ENCODE results near the gene USP6. TPM values are rescaled to one million over a fixed set of nuclear protein-coding genes. Genes with fewer than 3 reads are reported as not detected.

The USP6 gene
- total RNA-seq, 2 experiments from 2014 or later = 0.04 to 0.07 TPM

DNA sequence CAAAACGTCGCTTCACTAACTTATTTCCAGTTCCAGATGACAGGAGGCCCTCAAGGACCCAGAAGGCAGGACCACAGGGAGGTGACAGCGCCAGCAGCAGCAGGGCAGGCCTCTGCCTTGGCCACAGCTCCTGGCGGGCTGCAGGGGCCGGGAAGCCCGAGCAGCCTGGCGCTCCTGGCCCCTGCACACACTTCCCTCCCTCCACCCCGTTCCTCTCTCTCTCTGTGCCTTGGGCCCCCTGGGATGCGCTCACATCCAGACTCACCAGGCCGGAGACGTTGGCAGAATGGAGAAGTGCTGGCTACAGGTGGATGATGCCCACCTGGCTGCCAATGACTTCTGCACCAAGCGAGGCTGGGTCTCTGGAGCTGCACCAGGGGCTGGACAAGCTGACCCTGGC is 63.2 kb downstream of the USP6 start:
- Mint-ChIP-seq H3K4me1 (ENCODE audit: low read depth) (no peaks in the 10 kb centered on the region), H3K9me3 (peaks cover 67% of the 10 kb centered on the region), H3K27me3 (no peaks in the 10 kb centered on the region), H3K36me3 (ENCODE audit: low read depth) (peaks cover 79% of the 10 kb centered on the region), H3K4me3 (no peak overlapping the region), H3K27ac (no peak overlapping the region)
- TF ChIP-seq CTCF (IDR thresholded peaks at IDR 0.05) = no peak
- CTCF ChIA-PET = no interaction called here
- DNase-seq (no peak), ATAC-seq (no peak)
- POLR2A ChIA-PET = no interaction called here
- intact Hi-C loops (cut with micrococcal nuclease) = no loop called here

DNA sequence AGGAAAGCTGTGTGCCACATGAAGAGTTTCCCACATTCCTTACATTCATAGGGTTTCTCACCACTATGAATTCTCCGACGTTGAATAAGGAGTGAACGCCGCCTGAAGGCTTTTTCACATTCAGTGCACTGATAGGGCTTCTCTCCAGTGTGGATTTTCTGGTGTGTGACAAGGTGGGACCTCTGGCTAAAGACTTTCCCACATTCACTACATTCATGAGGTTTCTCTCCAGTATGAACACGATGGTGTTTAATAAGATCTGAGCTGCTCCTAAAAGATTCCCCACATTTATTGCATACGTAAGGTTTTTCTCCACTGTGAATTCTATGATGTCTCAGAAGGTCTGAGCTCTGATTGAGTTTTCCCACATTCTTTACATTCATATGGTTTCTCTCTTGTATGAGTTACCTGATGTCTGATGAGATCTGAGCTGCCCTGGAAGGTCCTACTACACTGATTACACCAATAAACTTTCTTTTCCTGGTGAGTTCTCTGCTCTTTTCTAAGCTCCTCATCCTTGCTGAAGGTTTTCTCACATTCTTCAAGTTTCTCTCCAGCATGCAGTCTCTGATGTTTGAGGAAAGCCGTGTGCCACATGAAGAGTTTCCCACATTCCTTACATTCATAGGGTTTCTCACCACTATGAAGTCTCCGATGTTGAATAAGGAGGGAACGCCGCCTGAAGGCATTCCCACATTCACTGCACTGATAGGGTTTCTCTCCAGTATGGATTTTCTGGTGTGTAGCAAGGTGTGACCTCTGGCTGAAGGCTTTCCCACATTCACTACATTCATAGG is 65.9 kb downstream of the USP6 start:
- Mint-ChIP-seq H3K4me1 (ENCODE audit: low read depth) (no peaks in the 10 kb centered on the region), H3K9me3 (peaks cover 77% of the 10 kb centered on the region), H3K4me3 (no peak overlapping the region), H3K27me3 (no peaks in the 10 kb centered on the region), H3K27ac (no peak overlapping the region), H3K36me3 (ENCODE audit: low read depth) (peaks cover 81% of the 10 kb centered on the region)
- no peak for TF ChIP-seq CTCF (IDR thresholded peaks at IDR 0.05)
- intact Hi-C loops (cut with micrococcal nuclease) = no loop called here
- no peak for DNase-seq
- CTCF ChIA-PET = interaction anchor here (0.8 kb wide), 1 partner anchor 9 kb away, joined by 4 read pairs; no protein-coding TSS in a partner anchor
- POLR2A ChIA-PET = interaction anchor here (0.7 to 2.7 kb wide), 4 partner anchors 10 to 86 kb away, joined by 3 to 14 read pairs (median 5); partner anchors contain the start of gene ZNF594
- ATAC-seq = no peak

GRCh38 chr17:5182597-5183409 is 67.0 kb downstream of the USP6 start:
- Mint-ChIP-seq H3K4me3 (no peak overlapping the region), H3K27ac (no peak overlapping the region), H3K4me1 (ENCODE audit: low read depth) (peaks cover 2% of the 10 kb centered on the region), H3K9me3 (peaks cover 82% of the 10 kb centered on the region), H3K36me3 (ENCODE audit: low read depth) (peaks cover 85% of the 10 kb centered on the region), H3K27me3 (no peaks in the 10 kb centered on the region)
- no peak for ATAC-seq
- POLR2A ChIA-PET = interaction anchor here (1.4 to 2.7 kb wide), 2 partner anchors 8 to 87 kb away, joined by 4 to 14 read pairs; partner anchors contain the start of gene ZNF594
- CTCF ChIA-PET = interaction anchor here (0.8 kb wide), 2 partner anchors 8 to 86 kb away, joined by 3 to 4 read pairs; no protein-coding TSS in a partner anchor
- TF ChIP-seq CTCF (IDR thresholded peaks at IDR 0.05) = no peak
- no peak for DNase-seq
- intact Hi-C loops (cut with micrococcal nuclease) = no loop called here

DNA sequence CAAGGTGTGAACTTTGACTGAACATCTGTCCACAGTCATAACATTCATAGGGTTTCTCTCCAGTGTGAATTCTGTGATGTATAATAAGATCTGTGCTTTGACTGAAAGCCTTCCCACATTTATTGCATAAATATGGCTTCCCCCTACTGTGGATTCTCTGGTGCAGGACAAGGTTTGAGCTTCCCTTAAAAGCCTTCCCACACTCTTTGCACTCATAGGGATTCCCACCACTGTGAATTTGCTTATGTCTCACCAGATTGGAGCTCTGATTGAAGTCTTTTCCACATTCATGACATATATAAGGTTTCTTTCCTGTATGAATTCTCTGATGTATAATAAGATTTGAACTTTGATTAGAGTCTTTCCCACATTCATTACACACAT is 67.6 kb downstream of the USP6 start:
- CTCF ChIA-PET = interaction anchor here (0.8 kb wide), 1 partner anchor 87 kb away, joined by 3 read pairs; no protein-coding TSS in a partner anchor
- TF ChIP-seq CTCF (IDR thresholded peaks at IDR 0.05) = no peak
- POLR2A ChIA-PET = interaction anchor here (1.4 to 2.7 kb wide), 2 partner anchors 8 to 87 kb away, joined by 4 to 14 read pairs; partner anchors contain the start of gene ZNF594
- Mint-ChIP-seq H3K4me1 (ENCODE audit: low read depth) (peaks cover 4% of the 10 kb centered on the region), H3K27me3 (no peaks in the 10 kb centered on the region), H3K9me3 (peaks cover 85% of the 10 kb centered on the region), H3K36me3 (ENCODE audit: low read depth) (peaks cover 89% of the 10 kb centered on the region), H3K27ac (no peak overlapping the region), H3K4me3 (no peak overlapping the region)
- ATAC-seq (no peak), DNase-seq (no peak)
- intact Hi-C loops (cut with micrococcal nuclease) = no loop called here

Measured in activated CD8-positive, alpha-beta T cell treated with anti-CD3 and anti-CD28 coated beads for 36 hours (primary cell).